ENCODE results near the gene EPB41L5.
"Not testable (repeated sequence)": the region's sequence is repeated elsewhere in the genome, so short reads cannot be mapped to it uniquely, and the experiment has no call there.

Gene EPB41L5

GRCh38 chr2:120029672-120030640 lies 17.1 kb downstream of the EPB41L5 start:
- DNase-seq, result no peak

GRCh38 chr2:120032297-120032696 lies 19.4 kb downstream of the EPB41L5 start:
- DNase-seq, result no peak

DNA sequence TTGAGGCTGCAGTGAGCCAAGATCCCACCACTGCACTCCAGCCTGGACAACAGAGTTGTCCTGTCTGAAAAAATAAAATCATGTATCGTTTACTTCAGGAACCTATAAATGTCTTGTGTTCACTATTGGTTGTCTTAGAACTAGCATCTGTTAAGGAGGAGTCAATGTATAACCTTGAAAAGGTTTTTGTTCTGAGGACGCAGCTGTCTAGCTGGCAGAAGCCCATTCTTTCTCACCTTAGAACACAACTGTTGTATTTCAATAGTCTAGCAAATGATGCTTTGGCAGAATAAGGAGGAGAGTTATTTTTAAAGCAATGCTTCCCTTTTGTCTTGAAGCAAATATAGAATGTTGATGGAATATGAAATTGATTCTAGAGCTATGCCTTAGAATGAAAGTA lies 21.1 kb downstream of the EPB41L5 start:
- DNase-seq, result no peak

GRCh38 chr2:120034621-120035020 lies 21.7 kb downstream of the EPB41L5 start:
- DNase-seq, result no peak

- no peak for DNase-seq
Measured at GRCh38 chr2:120036145-120036544, 23.3 kb downstream of the EPB41L5 start.

DNA sequence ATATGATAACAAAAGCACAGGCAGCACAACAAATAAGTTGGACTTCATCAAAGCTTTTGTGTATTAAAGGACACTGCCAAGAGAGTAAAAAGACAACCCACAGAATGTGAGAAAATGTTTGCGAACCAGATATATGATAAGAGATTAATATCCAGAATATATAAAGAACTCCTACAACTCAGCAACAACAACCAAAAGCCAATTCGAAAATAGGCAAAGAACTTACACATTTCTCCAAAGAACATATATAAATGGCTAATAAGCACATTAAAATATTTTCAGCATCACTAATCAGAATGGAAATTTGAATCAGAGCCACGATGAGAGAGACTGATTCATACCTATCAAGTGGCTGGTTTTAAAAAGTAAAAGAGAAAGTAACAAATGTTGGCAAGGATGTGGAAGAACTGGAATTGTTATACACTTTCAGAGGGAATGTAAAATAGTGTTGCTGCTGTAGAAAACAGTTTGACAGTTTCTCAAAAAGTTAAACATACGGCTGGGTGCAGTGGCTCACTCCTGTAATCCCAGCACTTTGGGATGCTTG lies 25.2 kb downstream of the EPB41L5 start:
- DNase-seq, result no peak

DNA sequence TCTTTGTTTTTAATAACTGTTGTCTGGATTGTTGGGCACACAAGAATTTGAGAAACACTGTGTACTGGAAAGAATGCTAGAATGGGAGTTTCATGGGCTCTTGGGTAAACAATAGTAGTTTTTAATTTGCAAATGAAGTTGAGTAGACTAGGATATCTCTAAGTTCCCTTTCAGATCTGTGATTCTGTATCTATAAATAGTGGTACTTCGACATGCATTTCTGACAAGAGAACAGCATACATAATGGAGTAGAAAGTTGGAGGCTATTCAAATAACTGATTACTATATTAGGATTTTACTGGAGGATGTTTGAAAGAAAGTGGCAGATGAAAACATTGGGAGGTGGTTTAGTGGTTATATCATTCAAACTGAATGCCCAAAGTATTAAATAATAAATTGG lies 29.5 kb downstream of the EPB41L5 start:
- no peak for DNase-seq

- DNase-seq, result no peak
Measured at GRCh38 chr2:120044336-120044735, 31.5 kb downstream of the EPB41L5 start.

DNA sequence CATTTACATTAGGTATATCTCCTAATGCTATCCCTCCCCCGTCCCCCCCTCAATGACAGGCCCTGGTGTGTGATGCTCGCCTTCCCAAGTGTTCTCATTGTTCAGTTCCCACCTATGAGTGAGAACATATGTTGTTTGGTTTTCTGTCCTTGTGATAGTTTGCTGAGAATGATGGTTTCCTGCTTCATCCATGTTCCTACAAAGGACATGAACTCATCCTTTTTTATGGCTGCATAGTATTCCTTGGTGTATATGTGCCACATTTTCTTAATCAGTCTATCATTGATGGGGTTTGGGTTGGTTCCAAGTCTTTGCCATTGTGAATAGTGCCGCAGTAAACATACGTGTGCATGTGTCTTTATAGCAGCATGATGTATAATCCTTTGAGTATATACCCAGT lies 32.9 kb downstream of the EPB41L5 start:
- not testable (repeated sequence) for DNase-seq

GRCh38 chr2:120046252-120046651 lies 33.4 kb downstream of the EPB41L5 start:
- DNase-seq, result not testable (repeated sequence)

DNA sequence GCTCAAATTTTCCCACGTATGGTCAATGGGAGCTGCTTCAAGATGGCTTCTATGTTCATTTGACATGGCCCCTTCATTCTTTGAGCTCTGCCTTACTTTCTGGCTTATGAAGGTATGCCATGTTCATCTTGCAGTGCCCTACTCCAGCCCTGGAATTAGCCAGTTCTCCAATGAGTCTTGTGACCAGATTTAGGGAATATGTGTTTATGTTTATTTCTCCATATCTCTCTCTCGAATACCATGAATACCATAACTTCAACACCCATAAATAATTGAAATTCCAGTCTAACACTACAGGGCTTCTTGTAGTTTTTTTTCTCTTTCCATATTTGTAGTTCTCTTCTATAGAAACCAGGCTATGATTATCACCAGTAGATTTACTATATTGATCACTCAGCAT lies 39.7 kb downstream of the EPB41L5 start:
- DNase-seq, result no peak

- no peak for DNase-seq
Measured at GRCh38 chr2:120053891-120054290, 41.0 kb downstream of the EPB41L5 start.

GRCh38 chr2:120059483-120059882 lies 46.6 kb downstream of the EPB41L5 start:
- DNase-seq, result no peak

DNA sequence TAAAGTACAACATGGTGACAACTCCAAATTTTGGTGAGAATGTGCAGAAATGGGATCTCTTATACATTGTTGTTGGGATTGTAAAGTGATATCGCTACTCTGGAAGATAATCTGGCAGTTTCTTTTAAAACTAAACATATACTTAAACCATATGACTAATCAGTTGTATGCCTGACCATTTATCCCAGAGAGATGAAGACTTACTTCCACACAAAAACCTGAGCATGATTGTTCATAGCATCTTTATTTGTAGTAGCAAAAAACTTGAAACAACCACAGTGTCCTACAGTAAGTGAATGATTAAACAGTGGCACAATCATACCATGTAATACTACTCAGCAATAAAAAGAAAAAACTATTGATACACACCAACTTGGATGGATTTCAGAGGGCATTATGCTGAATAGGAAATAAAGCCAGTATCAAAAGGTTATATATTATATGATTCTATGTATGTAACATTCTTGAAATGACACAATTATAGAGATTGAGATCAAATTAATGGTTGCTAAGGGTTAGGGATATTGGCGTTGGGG lies 47.3 kb downstream of the EPB41L5 start:
- DNase-seq, result no peak

DNA sequence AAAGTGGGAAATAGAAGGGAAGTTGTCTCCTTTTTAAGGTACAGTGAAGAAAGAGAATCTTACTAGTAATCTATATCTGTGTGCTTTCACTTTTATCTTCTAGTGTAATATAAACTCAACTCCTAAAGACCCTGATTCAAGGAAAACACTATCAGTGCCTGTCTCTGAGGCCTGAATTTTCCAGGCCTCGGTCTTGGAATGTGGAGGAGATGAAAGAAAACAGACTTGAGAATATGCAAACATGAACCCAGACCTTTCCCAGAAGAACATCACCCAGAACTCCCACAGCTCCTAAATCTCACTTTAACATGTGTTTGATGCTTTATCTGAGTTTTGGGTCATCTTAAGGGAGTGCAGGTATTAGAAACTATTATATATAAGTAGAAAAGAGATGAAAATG lies 51.8 kb downstream of the EPB41L5 start:
- no peak for DNase-seq

DNA sequence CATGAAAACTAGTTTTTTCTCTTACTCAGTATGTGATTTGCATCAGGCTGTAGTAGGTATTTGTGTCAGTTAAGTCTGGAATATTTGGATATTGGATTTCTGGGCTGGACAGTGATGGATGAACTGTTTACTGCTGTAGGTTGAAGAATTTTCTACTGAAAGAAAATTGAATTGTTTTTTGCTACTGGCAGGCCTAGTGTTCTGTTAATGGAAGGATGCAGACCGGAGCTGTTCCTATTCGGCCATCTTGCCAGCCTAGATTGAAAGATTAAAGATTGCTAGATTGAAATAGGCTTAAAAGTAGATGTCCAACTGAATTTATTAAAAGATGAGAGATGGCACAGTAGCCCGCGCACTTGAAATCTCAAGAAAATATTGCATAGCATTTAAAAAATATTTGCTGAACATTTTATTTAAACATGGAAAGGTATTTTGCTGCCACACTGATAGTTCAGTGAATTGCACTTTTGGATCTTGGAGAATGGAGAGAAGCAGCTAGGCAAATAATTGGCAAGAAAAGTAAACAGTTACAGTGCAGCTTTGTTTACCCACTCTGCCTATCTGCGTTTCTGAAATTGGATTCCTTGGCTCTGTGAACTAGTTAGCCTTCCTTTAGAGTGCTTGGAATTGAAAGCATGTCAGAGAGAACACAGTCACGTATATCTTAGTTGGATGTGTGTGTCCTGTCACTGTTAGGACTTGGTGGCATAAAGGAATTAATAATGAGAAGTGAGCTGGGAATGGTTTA lies 54.1 kb downstream of the EPB41L5 start:
- no peak for DNase-seq

DNA sequence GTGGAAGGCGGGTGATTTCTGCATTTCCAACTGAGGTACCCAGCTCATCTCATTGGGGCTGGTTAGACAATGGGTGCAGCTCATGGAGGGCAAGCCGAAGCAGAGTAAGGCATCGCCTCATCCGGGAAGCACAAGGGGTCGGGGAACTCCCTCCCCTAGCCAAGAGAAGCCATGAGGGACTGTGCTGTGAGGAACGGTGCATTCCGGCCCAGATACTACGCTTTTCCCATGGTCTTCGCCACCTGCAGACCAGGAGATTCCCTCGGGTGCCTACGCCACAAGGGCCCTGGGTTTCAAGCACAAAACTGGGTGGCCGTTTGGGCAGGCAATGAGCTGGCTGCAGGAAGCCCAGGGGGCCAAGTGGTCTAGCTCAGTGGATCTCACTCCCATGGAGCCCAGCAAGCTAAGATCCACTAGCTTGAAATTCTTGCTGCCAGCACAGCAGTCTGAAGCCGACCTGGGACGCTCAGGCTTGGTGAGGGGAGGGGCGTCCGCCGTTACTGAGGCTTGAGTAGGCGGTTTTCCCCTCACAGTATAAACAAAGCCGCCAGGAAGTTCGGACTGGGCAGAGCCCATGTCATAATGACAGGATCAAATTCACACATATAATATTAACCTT lies 55.3 kb downstream of the EPB41L5 start:
- DNase-seq, result not testable (repeated sequence)

GRCh38 chr2:120075545-120075944 lies 62.7 kb downstream of the EPB41L5 start:
- DNase-seq, result no peak

DNA sequence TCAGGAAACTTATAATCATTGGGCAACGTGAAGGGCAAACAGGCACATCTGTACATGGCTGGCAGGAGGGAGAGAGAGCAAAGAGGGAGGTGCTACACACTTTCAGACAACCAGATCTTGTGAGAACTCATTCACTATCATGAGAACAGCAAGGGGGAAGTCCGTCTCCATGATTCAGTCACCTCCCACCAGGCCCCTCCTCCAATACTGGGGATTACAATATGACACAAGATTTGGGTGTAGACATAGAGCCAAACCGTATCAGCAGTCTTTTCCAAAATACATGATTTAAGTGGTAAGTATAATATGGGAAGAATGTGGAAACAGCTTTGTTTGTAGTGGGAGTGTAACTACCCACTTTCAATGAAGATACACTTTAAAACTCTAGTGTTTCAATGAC lies 65.0 kb downstream of the EPB41L5 start:
- DNase-seq, result no peak

DNA sequence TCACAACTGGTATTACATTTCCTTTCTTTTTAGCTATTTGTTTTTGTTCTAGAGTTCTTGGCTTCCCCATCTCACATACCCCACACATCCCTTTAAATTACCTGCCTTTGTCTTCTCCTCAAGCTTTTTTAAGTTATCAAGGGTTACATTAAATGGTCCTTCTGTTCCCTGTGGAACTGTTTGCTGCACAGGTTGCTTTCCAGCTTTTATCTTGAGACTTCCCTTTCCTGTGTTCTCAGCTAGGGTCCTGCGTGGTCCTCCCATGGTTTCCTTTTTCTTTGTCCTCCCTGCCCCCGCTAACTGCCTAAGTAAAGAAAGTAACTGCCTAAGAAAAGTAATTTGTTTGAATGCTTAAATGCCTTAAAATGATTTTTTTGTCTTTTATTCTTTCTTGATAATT lies 66.8 kb downstream of the EPB41L5 start:
- DNase-seq, result no peak

- no peak for DNase-seq
Measured at GRCh38 chr2:120091436-120091835, 78.6 kb downstream of the EPB41L5 start.

DNA sequence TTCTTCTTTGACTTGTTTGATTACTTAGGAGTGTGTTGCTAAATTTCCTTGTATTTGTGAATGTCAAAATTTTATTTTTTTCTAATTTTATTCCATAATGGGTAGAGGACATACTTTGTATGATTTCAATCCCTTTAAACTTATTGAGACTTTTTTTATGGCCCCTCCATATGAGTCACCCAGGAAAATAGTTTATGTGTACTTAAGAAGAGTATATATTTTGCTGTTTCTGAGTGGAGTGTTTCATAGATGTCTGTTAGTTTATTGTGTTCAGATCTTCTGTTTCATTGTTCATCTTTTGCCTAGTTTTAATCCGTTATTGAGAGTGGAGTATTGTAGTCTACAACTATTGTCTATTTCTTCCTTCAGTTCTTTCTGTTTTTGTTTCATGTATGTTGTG lies 81.9 kb downstream of the EPB41L5 start:
- DNase-seq, result no peak

DNA sequence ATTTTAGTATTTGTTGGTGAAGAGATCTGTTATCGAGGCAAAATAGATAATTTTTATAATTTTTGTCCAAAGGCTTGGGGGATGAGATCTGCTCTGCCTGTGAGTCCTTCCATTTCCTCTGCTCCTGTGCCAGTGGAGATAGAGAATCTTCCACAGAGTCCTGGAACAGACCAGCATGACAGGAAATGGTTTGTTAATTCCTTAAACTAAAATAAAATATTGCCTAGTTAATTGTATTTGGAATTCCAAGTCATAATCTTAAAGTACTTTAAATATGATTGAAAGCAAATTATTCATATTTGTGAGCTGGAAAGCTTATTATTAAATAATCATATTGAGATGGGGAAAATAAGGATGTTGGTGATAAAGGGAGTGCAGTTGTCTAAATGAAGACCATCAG lies 87.8 kb downstream of the EPB41L5 start:
- DNase-seq, result no peak

All from stimulated activated CD8-positive, alpha-beta memory T cell treated with anti-CD3 and anti-CD28 coated beads, Interleukin-4, amount 100 ng/mL, for 48 hours (primary cell).